Adipocyte (in vitro differentiated cells): ENCODE results near the gene ESYT2.

Experiments
- DNase-seq: peaks from one replicate; pipeline ENCODE4 v3.0.0-alpha.2; 2015; ENCODE audit warnings: low read depth
- H3K27me3 ChIP-seq: replicated peaks from 2 replicates; pipeline ENCODE4 v1.7.0; 2013; ENCODE audit warnings: mild to moderate bottlenecking, low read length, moderate library complexity; ENCODE audit not compliant: control insufficient read depth, insufficient read depth
- H3K36me3 ChIP-seq: 2 replicates; pipeline ENCODE4 v1.7.0; 2013; ENCODE audit warnings: low read length, mild to moderate bottlenecking, moderate library complexity; ENCODE audit not compliant: control insufficient read depth, insufficient read depth, severe bottlenecking
- H3K4me1 ChIP-seq: 2 replicates; pipeline ENCODE4 v1.7.0; 2013; ENCODE audit warnings: mild to moderate bottlenecking, low read length, moderate library complexity; ENCODE audit not compliant: control insufficient read depth, insufficient read depth
- H3K4me3 ChIP-seq: 2 replicates; pipeline ENCODE4 v1.7.0; 2013; ENCODE audit warnings: mild to moderate bottlenecking, low read length, moderate library complexity
- H3K9ac ChIP-seq: 2 replicates; pipeline ENCODE4 v1.7.0; 2013; ENCODE audit warnings: mild to moderate bottlenecking, low read length, moderate library complexity
- H3K9me3 ChIP-seq: 2 replicates; pipeline ENCODE4 v1.7.0; 2013; ENCODE audit warnings: mild to moderate bottlenecking, low read length, moderate library complexity; ENCODE audit not compliant: control insufficient read depth

Gene ESYT2

DNA sequence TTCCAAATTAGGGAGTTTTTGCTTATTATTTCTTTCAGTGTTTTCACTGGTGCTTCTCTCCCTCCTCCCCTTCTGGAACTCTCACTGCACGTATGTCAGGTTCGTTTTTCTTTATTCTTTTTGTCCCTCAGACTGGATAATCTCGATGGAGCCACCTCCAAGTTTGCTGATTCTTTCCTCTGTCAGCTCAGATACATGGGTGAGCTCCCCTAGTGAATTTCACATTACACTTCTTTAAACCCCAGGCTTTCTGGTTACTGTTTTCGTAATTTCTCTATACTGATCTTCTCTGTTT lies 103.9 kb downstream of the ESYT2 start:
- peaks cover 9% of the 10 kb centered on the region for H3K36me3 ChIP-seq
- H3K4me1 ChIP-seq = no peaks in the 10 kb centered on the region

GRCh38 chr7:158724658-158725505 lies 104.4 kb downstream of the ESYT2 start:
- Histone ChIP-seq H3K9ac (no peak overlapping the region), H3K4me3 (no peak overlapping the region), H3K4me1 (no peaks in the 10 kb centered on the region), H3K27me3 (no peaks in the 10 kb centered on the region), H3K9me3 (no peaks in the 10 kb centered on the region), H3K36me3 (peaks cover 3% of the 10 kb centered on the region)
- no peak for DNase-seq

More for the DNA sequence above, 103.9 kb downstream of the ESYT2 start:
- Histone ChIP-seq H3K9ac (no peak overlapping the region), H3K27me3 (no peaks in the 10 kb centered on the region), H3K4me3 (no peak overlapping the region), H3K9me3 (no peaks in the 10 kb centered on the region)
- DNase-seq = no peak

- Histone ChIP-seq H3K9ac (no peak overlapping the region), H3K4me1 (no peaks in the 10 kb centered on the region), H3K27me3 (no peaks in the 10 kb centered on the region), H3K9me3 (no peaks in the 10 kb centered on the region), H3K4me3 (no peak overlapping the region), H3K36me3 (no peaks in the 10 kb centered on the region)
- DNase-seq = no peak
Measured at GRCh38 chr7:158723714-158724385, 105.5 kb downstream of the ESYT2 start.

- DNase-seq = no peak
- H3K4me3 ChIP-seq = no peak overlapping the region
- H3K27me3 ChIP-seq = no peaks in the 10 kb centered on the region
- no peaks in the 10 kb centered on the region for H3K36me3 ChIP-seq
- H3K9ac ChIP-seq = no peak overlapping the region
- H3K9me3 ChIP-seq = no peaks in the 10 kb centered on the region
- no peaks in the 10 kb centered on the region for H3K4me1 ChIP-seq
Measured at GRCh38 chr7:158723266-158723665, 106.0 kb downstream of the ESYT2 start.

DNA sequence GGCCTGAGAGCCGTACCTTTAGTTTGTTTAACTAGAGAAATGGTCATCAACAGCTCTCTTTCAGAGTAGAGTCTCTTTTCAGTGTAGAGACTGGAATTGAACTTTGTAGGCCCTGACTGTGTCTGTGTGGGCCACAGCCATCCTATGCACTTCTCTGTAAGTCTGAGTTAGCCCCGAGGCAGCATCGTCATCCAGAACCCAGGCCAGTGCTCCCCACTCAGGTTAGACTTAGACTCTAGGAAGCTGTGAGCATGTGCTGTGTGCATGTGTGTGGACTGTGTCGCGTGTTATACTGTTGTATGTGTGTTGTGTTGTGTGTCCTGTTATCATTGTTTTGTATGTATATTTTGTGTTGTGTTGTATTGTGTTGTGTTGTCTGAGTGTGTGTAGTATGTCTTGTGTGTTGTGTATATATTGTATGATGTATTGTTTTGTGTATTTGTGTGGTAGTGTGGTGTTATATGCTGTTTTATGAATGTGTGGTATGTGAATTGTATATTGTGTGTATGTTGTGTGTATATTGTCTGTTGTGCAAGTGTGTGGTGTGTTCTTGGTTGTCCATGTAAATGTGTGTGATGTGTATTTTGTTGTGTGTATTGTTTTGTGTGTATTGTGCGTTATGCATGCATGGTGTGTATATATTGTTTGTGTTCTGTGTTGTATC lies 106.6 kb downstream of the ESYT2 start:
- Histone ChIP-seq H3K9me3 (no peaks in the 10 kb centered on the region), H3K27me3 (no peaks in the 10 kb centered on the region), H3K9ac (no peak overlapping the region), H3K4me1 (no peaks in the 10 kb centered on the region), H3K36me3 (no peaks in the 10 kb centered on the region), H3K4me3 (no peak overlapping the region)
- DNase-seq = no peak

- H3K27me3 ChIP-seq = no peaks in the 10 kb centered on the region
- DNase-seq = no peak
- H3K9ac ChIP-seq = no peak overlapping the region
- no peak overlapping the region for H3K4me3 ChIP-seq
- no peaks in the 10 kb centered on the region for H3K4me1 ChIP-seq
- H3K9me3 ChIP-seq = no peaks in the 10 kb centered on the region
- H3K36me3 ChIP-seq = no peaks in the 10 kb centered on the region
Measured at GRCh38 chr7:158720112-158720511, 109.2 kb downstream of the ESYT2 start.

- no peak for DNase-seq
- Histone ChIP-seq H3K4me1 (no peaks in the 10 kb centered on the region), H3K9me3 (no peaks in the 10 kb centered on the region), H3K36me3 (no peaks in the 10 kb centered on the region), H3K4me3 (no peak overlapping the region), H3K9ac (no peak overlapping the region), H3K27me3 (no peaks in the 10 kb centered on the region)
Measured at GRCh38 chr7:158716802-158717201, 112.5 kb downstream of the ESYT2 start.

DNA sequence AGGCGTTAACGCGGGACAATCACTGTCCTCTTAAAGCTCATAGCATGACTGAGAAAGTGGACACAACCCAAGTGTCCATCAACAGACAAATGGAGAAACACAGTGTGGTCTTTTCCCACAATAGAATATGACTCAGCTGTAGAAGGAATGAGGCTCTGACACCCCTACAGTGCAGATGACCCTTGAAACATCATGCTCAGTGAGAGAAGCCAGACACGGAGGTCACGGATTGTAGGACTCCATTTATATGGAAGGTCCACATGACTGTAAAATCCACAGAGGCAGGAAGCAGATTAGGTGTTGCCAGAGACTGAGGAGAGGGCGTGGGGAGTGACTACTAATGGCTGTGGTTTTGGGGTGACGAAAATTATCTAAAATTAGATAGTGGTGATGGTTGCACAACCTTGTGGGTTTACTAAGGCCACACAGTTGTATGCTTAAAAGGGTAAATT lies 118.6 kb downstream of the ESYT2 start:
- Histone ChIP-seq H3K9ac (no peak overlapping the region), H3K27me3 (no peaks in the 10 kb centered on the region), H3K4me3 (no peak overlapping the region), H3K4me1 (peaks cover 12% of the 10 kb centered on the region), H3K36me3 (no peaks in the 10 kb centered on the region), H3K9me3 (no peaks in the 10 kb centered on the region)
- DNase-seq = no peak

- Histone ChIP-seq H3K4me3 (no peak overlapping the region), H3K36me3 (no peaks in the 10 kb centered on the region), H3K4me1 (peaks cover 20% of the 10 kb centered on the region), H3K27me3 (no peaks in the 10 kb centered on the region), H3K9ac (no peak overlapping the region), H3K9me3 (no peaks in the 10 kb centered on the region)
- DNase-seq = no peak
Measured at GRCh38 chr7:158707610-158708009, 121.7 kb downstream of the ESYT2 start.

DNA sequence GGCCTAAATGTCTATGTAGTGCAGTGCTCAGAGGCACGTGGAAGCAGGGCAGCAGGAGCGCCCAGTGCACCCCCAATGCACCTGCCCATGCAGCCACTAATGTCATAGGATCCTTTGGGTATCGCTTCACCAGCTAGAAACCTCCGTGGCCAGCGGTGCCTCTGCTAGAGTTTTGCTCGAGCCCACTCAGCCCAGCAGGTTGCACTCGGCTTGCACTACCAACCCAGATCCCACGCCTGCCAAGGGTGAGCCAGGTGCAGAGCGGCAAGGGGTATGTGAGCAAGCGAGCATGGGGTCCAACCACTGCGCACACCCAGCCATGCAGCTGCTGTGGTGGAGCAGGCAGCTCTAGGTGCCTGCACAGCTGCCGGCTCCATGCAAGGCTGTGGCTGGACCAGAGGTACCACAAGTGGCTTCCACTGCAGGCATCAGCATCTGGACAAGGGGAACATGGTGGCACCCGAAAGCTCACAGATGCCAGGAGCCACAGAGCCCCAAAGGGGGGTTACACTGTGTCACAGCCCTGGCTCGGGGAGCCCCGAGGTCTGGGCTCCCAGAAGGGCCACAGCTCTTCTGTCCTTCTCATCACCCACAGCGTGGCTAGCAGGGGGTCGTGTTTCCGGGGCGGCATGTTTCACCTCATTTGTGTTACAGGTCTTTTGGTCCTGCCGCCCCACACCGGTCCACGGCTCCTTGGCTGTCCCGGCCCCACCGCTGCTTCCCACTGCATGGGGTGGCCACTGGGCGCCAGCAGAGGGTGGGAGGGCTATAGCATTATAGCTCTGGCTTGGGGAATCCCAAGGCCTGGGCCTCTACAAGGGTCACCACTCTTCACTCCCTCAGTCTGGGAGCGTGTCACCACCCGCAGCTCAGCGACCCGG lies 122.4 kb downstream of the ESYT2 start:
- Histone ChIP-seq H3K4me3 (no peak overlapping the region), H3K4me1 (peaks cover 20% of the 10 kb centered on the region), H3K36me3 (no peaks in the 10 kb centered on the region), H3K9ac (no peak overlapping the region), H3K27me3 (no peaks in the 10 kb centered on the region), H3K9me3 (no peaks in the 10 kb centered on the region)
- DNase-seq = no peak
